ENCODE results near the gene WDR5.

The WDR5 gene

DNA sequence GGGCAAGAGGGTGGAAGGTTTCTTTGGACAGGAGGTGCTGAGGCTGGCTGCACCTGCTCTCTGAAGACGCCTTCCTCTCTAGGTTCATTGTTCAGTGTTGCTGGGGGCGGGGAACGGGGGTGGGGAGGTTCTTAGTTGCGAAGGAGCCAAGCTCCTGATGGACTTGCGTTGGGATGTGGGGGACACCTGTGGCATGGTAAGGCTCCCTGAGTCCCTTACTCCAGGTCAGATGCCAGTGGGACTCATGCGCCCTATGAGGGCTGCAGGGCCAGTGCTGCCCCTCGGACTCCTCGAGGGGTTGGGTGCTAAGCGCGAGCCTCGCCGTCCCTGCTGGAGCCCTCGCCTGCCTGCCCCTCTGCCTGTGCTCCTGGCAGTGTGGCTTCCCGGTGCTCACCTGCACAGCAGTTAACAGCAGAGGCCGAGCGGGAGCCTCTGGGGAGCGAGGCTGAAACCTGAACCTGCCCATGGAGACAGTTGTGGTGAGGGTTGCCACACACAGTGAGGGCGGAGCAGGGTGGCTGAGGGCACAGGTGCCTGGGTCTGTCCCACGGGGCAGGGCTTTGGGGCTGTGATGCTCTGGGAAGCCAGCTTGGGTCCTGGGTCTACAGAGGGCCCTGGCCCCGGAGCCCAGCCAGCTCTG, 23.0 kb downstream of the WDR5 start:
- no peaks in the 10 kb centered on the region for H3K9me3 ChIP-seq
- H3K4me3 ChIP-seq, result no peak overlapping the region
- H3K36me3 ChIP-seq (replicated peaks), result peaks cover 47% of the 10 kb centered on the region
- H3K27me3 ChIP-seq (ENCODE audit: low read depth), result no peaks in the 10 kb centered on the region
- no peak for DNase-seq (ENCODE audit: low spot score in 2 of 2)
- in situ Hi-C loops (cut with MboI; ENCODE audit: low sequenced_read_pairs), result no loop called here
- no peaks in the 10 kb centered on the region for H3K4me1 ChIP-seq

GRCh38 chr9:134159566-134160245, 23.8 kb downstream of the WDR5 start:
- Histone ChIP-seq H3K4me3 (no peak overlapping the region), H3K36me3 (replicated peaks) (peaks cover 39% of the 10 kb centered on the region), H3K9me3 (no peaks in the 10 kb centered on the region), H3K27me3 (ENCODE audit: low read depth) (no peaks in the 10 kb centered on the region), H3K4me1 (no peaks in the 10 kb centered on the region)
- in situ Hi-C loops (cut with MboI; ENCODE audit: low sequenced_read_pairs), result no loop called here
- DNase-seq (ENCODE audit: low spot score in 2 of 2), result no peak

DNA sequence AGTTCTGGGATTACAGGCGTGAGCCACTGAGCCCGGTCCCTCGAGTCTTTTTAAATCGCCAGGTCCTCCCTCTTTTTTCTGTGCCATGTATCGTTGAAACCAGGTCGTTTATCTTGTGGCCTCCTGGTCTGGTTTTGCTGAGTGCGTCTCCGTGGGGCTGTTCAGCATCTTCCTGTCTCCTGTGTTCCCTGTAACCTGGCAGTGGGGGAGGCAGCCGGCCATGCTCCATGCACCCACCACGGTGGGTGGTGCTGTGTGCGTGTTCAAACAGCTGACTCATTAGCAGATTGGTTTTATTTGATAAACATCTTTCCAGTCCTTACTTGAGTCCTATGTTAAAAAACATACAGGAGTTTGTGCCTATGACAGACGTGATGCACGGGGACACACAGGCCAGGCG, 25.8 kb downstream of the WDR5 start:
- no peak for DNase-seq (ENCODE audit: low spot score in 2 of 2)
- no peaks in the 10 kb centered on the region for H3K27me3 ChIP-seq (ENCODE audit: low read depth)
- H3K4me1 ChIP-seq, result peaks cover 8% of the 10 kb centered on the region; the same call in 1 of the 2 replicates
- no peak overlapping the region for H3K4me3 ChIP-seq
- in situ Hi-C loops (cut with MboI; ENCODE audit: low sequenced_read_pairs), result no loop called here
- H3K36me3 ChIP-seq (replicated peaks), result peaks cover 19% of the 10 kb centered on the region
- no peaks in the 10 kb centered on the region for H3K9me3 ChIP-seq

DNA sequence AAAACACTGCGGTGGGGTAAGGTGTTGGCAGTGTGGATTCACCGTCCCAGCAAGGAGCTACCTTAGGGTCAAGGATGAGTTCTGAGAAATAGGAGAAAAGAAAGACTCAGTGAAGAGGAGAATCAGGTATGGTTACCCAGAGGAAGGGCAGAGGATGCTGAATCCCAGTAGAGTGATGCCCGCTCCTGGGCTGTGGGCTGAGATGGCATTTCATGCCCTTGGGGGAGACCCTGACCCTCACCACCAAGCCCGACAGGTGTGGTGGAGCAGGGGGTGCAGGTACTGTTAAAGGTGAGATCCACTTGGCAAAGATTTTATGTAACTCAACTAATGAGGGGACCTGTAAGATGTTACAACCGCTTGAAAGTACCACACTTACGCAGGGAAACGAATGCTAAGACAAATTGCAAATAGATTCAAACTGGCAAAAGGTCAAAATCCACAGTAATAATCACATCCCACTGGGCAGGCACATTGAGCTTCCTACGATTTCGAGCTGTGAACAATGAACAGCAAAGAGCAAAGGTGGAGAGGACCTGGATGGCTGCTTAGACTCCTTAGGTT, 26.4 kb downstream of the WDR5 start:
- H3K4me1 ChIP-seq, result peaks cover 8% of the 10 kb centered on the region; the same call in 1 of the 2 replicates
- in situ Hi-C loops (cut with MboI; ENCODE audit: low sequenced_read_pairs), result no loop called here
- DNase-seq (ENCODE audit: low spot score in 2 of 2), result no peak
- H3K4me3 ChIP-seq, result no peak overlapping the region
- no peaks in the 10 kb centered on the region for H3K27me3 ChIP-seq (ENCODE audit: low read depth)
- no peaks in the 10 kb centered on the region for H3K9me3 ChIP-seq
- peaks cover 13% of the 10 kb centered on the region for H3K36me3 ChIP-seq (replicated peaks)

- in situ Hi-C loops (cut with MboI; ENCODE audit: low sequenced_read_pairs), result no loop called here
- peaks cover 8% of the 10 kb centered on the region; the same call in 1 of the 2 replicates for H3K4me1 ChIP-seq
- no peak for DNase-seq (ENCODE audit: low spot score in 2 of 2)
- H3K9me3 ChIP-seq, result no peaks in the 10 kb centered on the region
- no peaks in the 10 kb centered on the region for H3K27me3 ChIP-seq (ENCODE audit: low read depth)
- H3K36me3 ChIP-seq (replicated peaks), result peaks cover 6% of the 10 kb centered on the region
- H3K4me3 ChIP-seq, result no peak overlapping the region
These were observed 27.1 kb downstream of the WDR5 start for GRCh38 chr9:134162926-134163370.

DNA sequence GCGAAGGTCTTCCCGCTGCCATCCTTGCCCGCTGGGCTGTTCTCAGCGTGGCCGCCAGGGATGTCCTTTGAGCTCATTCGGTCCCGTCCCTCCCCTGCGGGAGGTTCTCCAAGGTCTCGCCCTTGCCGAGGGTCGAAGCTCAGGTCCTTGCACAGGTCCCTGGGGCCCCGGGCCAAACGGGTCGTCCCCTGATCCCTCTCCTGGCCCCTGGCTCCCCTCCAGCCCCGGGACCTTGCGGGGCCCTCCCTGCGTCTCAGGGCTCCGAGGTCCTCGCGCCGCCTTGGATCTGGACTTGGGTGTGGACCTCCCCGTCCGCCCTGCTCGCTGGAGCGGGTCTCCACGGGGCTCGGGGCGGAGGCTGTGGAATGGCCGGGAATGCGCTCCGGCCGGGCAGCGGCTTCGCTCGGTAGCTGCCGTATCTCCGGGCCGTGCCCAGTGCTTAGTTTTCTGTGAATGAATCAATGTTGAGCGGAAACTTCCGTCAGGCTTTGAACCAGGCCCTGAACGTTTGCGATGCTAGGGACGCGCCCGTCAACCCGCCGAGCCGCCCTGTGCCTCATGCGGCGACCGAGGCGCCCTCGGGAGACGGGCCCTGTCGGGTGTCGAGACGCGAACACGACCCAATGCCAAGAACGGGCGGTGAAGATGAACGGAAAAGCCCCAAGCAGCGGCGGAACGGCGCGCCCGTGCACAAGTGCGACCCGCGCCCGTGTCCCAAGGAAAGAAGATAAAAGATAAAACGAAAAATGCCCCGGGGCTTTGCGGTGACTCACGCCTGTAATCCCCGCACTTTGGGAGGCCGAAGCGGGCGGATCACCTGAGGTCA, 27.7 kb downstream of the WDR5 start:
- in situ Hi-C loops (cut with MboI; ENCODE audit: low sequenced_read_pairs), result no loop called here

GRCh38 chr9:134164879-134165278, 29.0 kb downstream of the WDR5 start:
- H3K4me1 ChIP-seq, result peaks cover 8% of the 10 kb centered on the region; the same call in 1 of the 2 replicates
- DNase-seq (ENCODE audit: low spot score in 2 of 2), result no peak
- H3K9me3 ChIP-seq, result no peaks in the 10 kb centered on the region; the same call in 1 of the 2 replicates
- H3K27me3 ChIP-seq (ENCODE audit: low read depth), result no peaks in the 10 kb centered on the region
- no peaks in the 10 kb centered on the region for H3K36me3 ChIP-seq (replicated peaks)
- in situ Hi-C loops (cut with MboI; ENCODE audit: low sequenced_read_pairs), result loop anchor here (5.0 kb wide), 1 partner anchor 282 kb away; no protein-coding TSS in a partner anchor
- no peak overlapping the region for H3K4me3 ChIP-seq

More for the DNA sequence above, 27.7 kb downstream of the WDR5 start:
- Histone ChIP-seq H3K36me3 (replicated peaks) (no peaks in the 10 kb centered on the region; the same call in 1 of the 2 replicates), H3K4me1 (peaks cover 8% of the 10 kb centered on the region; the same call in 1 of the 2 replicates), H3K27me3 (ENCODE audit: low read depth) (no peaks in the 10 kb centered on the region), H3K9me3 (no peaks in the 10 kb centered on the region; the same call in 1 of the 2 replicates), H3K4me3 (no peak overlapping the region)
- DNase-seq (ENCODE audit: low spot score in 2 of 2), result no peak

GRCh38 chr9:134165357-134166315, 29.8 kb downstream of the WDR5 start:
- Histone ChIP-seq H3K4me3 (no peak overlapping the region), H3K36me3 (replicated peaks) (no peaks in the 10 kb centered on the region), H3K4me1 (peaks cover 8% of the 10 kb centered on the region; the same call in 1 of the 2 replicates), H3K27me3 (ENCODE audit: low read depth) (no peaks in the 10 kb centered on the region), H3K9me3 (no peaks in the 10 kb centered on the region; the same call in 1 of the 2 replicates)
- in situ Hi-C loops (cut with MboI; ENCODE audit: low sequenced_read_pairs), result loop anchor here (5.0 kb wide), 1 partner anchor 282 kb away; no protein-coding TSS in a partner anchor
- DNase-seq (ENCODE audit: low spot score in 2 of 2), result peak in 1 of 2 experiments; percentile 58

- in situ Hi-C loops (cut with MboI; ENCODE audit: low sequenced_read_pairs), result loop anchor here (5.0 kb wide), 1 partner anchor 281 kb away; no protein-coding TSS in a partner anchor
- no peak for DNase-seq (ENCODE audit: low spot score in 2 of 2)
These were observed 30.5 kb downstream of the WDR5 start for GRCh38 chr9:134166374-134166773.

DNA sequence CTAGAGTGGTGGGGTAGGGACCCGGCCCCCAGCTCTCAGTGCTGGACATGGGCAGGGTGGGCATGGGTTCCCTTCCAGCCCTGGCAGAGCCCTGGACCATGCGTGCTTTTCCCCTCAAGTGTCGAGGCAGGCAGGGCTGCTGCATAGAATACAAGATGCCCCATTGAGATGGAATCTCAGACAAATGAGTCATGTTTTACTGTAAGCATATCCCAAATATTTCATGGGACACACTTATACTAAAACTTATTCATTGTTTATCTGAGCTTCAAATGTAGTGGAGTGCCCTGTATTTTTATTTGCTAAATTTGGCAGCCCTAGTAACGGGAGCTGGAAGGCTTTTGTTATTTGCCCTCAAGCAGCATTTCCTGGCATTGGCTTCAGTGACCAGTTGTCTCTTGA, 31.6 kb downstream of the WDR5 start:
- H3K27me3 ChIP-seq (ENCODE audit: low read depth), result no peaks in the 10 kb centered on the region
- H3K9me3 ChIP-seq, result no peaks in the 10 kb centered on the region; the same call in 1 of the 2 replicates
- in situ Hi-C loops (cut with MboI; ENCODE audit: low sequenced_read_pairs), result loop anchor here (5.0 kb wide), 1 partner anchor 280 kb away; no protein-coding TSS in a partner anchor
- no peaks in the 10 kb centered on the region for H3K36me3 ChIP-seq (replicated peaks)
- DNase-seq (ENCODE audit: low spot score in 2 of 2), result no peak
- H3K4me3 ChIP-seq, result no peak overlapping the region
- peaks cover 8% of the 10 kb centered on the region; the same call in 1 of the 2 replicates for H3K4me1 ChIP-seq

More at GRCh38 chr9:134166374-134166773, 30.5 kb downstream of the WDR5 start:
- Histone ChIP-seq H3K4me3 (no peak overlapping the region), H3K4me1 (peaks cover 8% of the 10 kb centered on the region; the same call in 1 of the 2 replicates), H3K36me3 (replicated peaks) (no peaks in the 10 kb centered on the region), H3K9me3 (no peaks in the 10 kb centered on the region; the same call in 1 of the 2 replicates), H3K27me3 (ENCODE audit: low read depth) (no peaks in the 10 kb centered on the region)

GRCh38 chr9:134168757-134169550, 33.1 kb downstream of the WDR5 start:
- H3K4me3 ChIP-seq, result no peak overlapping the region
- in situ Hi-C loops (cut with MboI; ENCODE audit: low sequenced_read_pairs), result loop anchor here (5.0 kb wide), 1 partner anchor 278 kb away; no protein-coding TSS in a partner anchor
- no peaks in the 10 kb centered on the region for H3K27me3 ChIP-seq (ENCODE audit: low read depth)
- DNase-seq (ENCODE audit: low spot score in 2 of 2), result peak in 1 of 2 experiments; percentile 29
- H3K9me3 ChIP-seq, result no peaks in the 10 kb centered on the region; the same call in 1 of the 2 replicates
- H3K4me1 ChIP-seq, result peaks cover 8% of the 10 kb centered on the region; the same call in 1 of the 2 replicates
- no peaks in the 10 kb centered on the region for H3K36me3 ChIP-seq (replicated peaks)

All from HAP-1 (cell line).